Hepatocyte (in vitro differentiated cells): ENCODE results near the gene OR6X1.

Experiments used
- CTCF ChIP-seq: fragments of 200-600 bp; sonication (generic); IDR thresholded peaks from 2 replicates; pipeline ENCODE4 v1.5.1; 2016; ENCODE audit warnings: antibody characterized with exemption, mild to moderate bottlenecking; ENCODE audit not compliant: poor library complexity
- EZH2 ChIP-seq: fragments of 200-600 bp; sonication (generic); IDR thresholded peaks from 2 replicates; pipeline ENCODE4 v1.6.1; 2016; ENCODE audit warnings: antibody characterized with exemption, mild to moderate bottlenecking, borderline replicate concordance

GRCh38 chr11:123797114-123797513, 42.8 kb upstream of the OR6X1 start:
- TF ChIP-seq CTCF (no peak), EZH2 (no peak)
